Measurements from ENCODE around the gene FAM76B.

GRCh38 chr11:95766701-95767100 is 22.9 kb downstream of the FAM76B start:
- no peak for TF ChIP-seq CTCF (IDR thresholded peaks at IDR 0.05)
- TF ChIP-seq POLR2A (IDR thresholded peaks at IDR 0.05), result no peak
